D721Med (cell line): ENCODE data around the gene CORO6.

Experiments used
- DNase-seq: peaks from one replicate; pipeline ENCODE4 v3.0.0; 2011; ENCODE audit warnings: low spot score; ENCODE audit not compliant: insufficient read length
- FAIRE-seq: peaks from 2 replicates; lab custom pipeline; 2011; peaks lifted over from hg19 to GRCh38; lab: Jason Lieb, UNC
- TF ChIP-seq, protein P1 (sequence below): IDR thresholded peaks from 2 replicates; pipeline ENCODE4 v1.5.1; 2012; ENCODE audit warnings: mild to moderate bottlenecking, control low read depth; ENCODE audit not compliant: insufficient read depth; ENCODE audit errors: missing control alignments

CORO6 gene

DNA sequence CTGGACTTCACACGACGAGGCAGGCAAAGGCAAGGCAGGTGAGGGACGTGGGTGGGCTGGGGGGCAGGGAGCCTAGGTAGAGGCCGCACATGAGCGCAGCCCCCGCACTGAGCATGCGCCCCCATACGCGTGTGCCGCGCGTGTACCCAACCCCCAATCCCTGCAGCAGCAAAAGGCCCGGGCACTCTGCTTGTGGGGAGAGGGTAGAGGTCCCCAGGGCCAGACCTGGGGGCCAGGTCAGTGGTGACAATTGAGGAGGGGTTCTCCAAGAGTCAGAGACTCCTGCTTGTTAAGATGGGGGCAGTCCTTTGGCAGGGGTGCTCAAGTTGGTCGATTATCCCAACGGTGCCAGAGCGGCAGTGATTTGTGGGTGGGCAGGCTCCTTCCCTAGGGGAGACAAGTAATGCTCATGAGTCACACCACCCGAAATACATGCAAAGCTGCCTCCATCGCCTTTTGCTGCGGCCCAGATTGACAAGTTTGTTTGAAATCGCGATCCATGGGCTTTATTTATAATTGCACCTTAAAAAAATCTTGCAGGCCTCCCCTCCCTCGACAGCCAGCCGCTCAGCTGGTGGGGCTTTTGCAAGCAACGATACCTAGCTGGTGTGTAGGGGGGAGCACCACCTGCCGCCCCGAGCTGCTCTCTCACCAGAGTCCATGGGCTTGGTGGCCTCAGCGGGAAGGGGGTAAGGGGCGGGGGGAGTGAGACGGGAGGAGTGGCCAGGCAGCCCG, 32.1 kb downstream of the CORO6 start:
- no peak for FAIRE-seq
- TF ChIP-seq, protein P1, sequence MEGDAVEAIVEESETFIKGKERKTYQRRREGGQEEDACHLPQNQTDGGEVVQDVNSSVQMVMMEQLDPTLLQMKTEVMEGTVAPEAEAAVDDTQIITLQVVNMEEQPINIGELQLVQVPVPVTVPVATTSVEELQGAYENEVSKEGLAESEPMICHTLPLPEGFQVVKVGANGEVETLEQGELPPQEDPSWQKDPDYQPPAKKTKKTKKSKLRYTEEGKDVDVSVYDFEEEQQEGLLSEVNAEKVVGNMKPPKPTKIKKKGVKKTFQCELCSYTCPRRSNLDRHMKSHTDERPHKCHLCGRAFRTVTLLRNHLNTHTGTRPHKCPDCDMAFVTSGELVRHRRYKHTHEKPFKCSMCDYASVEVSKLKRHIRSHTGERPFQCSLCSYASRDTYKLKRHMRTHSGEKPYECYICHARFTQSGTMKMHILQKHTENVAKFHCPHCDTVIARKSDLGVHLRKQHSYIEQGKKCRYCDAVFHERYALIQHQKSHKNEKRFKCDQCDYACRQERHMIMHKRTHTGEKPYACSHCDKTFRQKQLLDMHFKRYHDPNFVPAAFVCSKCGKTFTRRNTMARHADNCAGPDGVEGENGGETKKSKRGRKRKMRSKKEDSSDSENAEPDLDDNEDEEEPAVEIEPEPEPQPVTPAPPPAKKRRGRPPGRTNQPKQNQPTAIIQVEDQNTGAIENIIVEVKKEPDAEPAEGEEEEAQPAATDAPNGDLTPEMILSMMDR: no peak
- no peak for DNase-seq

DNA sequence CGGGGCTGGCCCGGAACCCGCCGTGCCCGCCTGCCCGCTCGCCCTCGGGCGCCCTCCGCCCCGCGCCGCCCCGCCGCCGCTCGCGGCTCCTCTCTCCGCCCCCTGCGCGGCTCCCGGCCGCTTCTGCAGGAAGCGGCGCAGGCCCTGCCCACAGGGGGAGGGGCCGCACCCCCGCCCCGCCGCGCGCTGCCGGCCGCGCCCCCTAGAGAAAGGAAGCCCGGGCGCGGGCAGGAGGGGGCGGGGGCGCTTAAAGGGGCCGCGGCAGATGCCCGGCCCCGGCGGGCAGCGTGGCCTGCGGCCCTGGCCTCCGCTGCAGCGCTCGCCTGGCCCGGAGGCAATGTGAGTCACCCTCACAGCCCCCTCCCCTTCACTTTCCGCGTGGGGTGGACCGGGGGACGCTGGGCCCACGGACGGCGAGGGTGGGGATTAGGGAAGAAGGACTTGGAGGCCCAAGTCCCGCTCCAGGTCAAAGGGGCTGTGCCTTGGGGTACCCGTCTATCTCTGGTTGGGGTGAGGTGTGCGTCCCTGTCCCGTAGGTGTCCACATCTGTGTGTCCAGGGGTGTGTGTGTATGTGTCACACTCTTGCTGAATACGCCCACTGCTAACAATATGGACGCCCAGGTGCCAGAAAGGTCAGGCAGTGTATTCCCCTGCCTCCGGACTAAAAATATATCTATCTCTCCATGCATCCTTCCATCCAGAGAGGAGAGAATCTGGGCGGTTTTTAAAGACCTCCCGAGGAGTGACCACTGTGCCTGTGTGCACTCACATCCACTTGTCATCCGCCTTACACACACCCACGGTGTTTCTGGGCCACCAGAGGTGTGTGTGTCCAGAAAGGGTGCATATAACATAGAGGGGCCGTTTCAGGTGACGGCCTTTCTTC, 32.9 kb downstream of the CORO6 start, which contains the start of gene GIT1:
Gene GIT1, minus strand, starts transcription at position 125 of the 887 bp plus-strand sequence. CDS start 270 bp downstream, outside the sequence.
- no peak for FAIRE-seq
- peak; percentile 87 for DNase-seq
- TF ChIP-seq, protein P1: no peak

- DNase-seq: no peak
- FAIRE-seq: no peak
- TF ChIP-seq, protein P1: no peak
These were observed 33.9 kb downstream of the CORO6 start for GRCh38 chr17:29588562-29589411.

DNA sequence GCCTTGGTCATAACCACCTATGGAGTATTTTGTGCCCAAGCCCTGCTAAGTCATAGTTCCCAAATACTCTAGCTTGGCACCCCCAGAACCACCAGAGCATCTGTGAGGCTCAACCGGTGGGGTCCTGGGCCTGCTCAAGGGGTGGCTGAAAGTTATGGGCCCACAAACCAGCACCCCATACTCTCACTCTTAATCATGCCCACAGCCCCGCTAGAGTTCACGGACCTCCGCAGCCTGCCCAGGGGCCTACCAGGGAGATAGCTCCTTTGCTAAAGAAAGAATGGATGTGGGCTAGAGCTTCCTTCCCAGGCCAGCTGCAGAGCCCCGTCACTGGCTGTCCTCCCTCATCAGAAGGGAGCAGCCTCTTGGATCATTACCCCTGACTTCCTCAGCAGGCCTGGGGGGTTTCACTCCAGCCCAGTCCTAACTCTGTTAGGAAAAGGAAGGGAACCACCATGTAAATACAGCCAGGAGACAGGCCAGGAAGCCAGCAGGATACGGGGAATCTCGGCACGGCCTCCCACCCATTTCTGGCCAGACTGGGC, 34.6 kb downstream of the CORO6 start:
- TF ChIP-seq, protein P1: no peak
- DNase-seq (no peak), FAIRE-seq (no peak)

- DNase-seq: no peak
- FAIRE-seq: no peak
- TF ChIP-seq, protein P1: no peak
These were observed 35.1 kb downstream of the CORO6 start for GRCh38 chr17:29587591-29587990.

- DNase-seq (no peak), FAIRE-seq (no peak)
- TF ChIP-seq, protein P1: no peak
These were observed 35.8 kb downstream of the CORO6 start for GRCh38 chr17:29586676-29587469.
